SK-N-MC (cell line): ENCODE measurements around the gene HOPX.

Source experiments
- EZH2 ChIP-seq: fragments of 200-600 bp; sonication (generic); IDR thresholded peaks from one replicate; pipeline ENCODE4 v1.6.1; 2017; ENCODE audit warnings: antibody characterized with exemption
- FOXP2 ChIP-seq: optimal IDR thresholded peaks from 2 replicates; pipeline ENCODE3; 2011; ENCODE audit warnings: mild to moderate bottlenecking, moderate library complexity; ENCODE audit not compliant: insufficient read depth; ENCODE audit errors: extremely low read length, control extremely low read depth
- POLR2AphosphoS5 ChIP-seq: IDR thresholded peaks from 2 replicates; pipeline ENCODE4 v1.6.1; 2012; ENCODE audit warnings: mild to moderate bottlenecking, low read depth, low read length, borderline replicate concordance

- TF ChIP-seq EZH2 (no peak), FOXP2 (no peak), POLR2AphosphoS5 (no peak)
Measured at GRCh38 chr4:56723201-56723605, 42.1 kb upstream of the HOPX start.
